LNCaP clone FGC (cell line): ENCODE measurements around the gene DOK5.

Experiments
- DNase-seq: peaks from one replicate; pipeline ENCODE4 v3.0.0-alpha.2; 2011; ENCODE audit warnings: low read depth
- H3K4me3 ChIP-seq: 2 replicates; pipeline ENCODE4 v1.5.1; 2011; ENCODE audit warnings: mild to moderate bottlenecking, low read depth, low read length, control low read depth
- TF ChIP-seq, protein P1 (sequence below): IDR thresholded peaks from 2 replicates; pipeline ENCODE4 v1.5.1; 2012; ENCODE audit warnings: mild to moderate bottlenecking; ENCODE audit not compliant: control insufficient read depth, insufficient read depth; ENCODE audit errors: extremely low read depth

Gene DOK5

DNA sequence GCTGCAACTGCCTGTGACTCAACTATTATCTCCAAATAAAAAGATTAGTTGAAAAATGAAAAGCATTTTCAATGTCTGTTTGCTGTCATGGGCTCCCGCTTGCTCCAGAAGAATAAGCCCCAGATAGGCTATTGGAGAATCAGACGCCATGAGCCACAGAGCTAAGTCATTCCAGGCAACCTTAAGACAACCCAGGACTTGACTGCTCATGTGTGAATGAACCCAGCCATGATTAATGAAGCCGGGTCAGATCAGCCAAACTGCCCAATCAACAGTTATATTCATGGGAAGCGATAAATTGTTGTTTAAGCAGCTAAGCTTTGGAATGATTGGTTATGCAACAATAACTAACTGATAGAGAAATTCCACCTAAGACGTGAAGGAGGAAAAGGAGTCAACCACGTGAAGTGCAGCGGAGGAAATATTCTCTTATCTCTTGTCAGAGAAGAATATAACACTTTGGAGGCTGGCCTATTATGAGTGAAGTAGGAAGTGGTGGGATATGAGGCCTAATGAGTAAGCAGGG is 64.2 kb downstream of the DOK5 start:
- no peak for DNase-seq
- TF ChIP-seq, protein P1, sequence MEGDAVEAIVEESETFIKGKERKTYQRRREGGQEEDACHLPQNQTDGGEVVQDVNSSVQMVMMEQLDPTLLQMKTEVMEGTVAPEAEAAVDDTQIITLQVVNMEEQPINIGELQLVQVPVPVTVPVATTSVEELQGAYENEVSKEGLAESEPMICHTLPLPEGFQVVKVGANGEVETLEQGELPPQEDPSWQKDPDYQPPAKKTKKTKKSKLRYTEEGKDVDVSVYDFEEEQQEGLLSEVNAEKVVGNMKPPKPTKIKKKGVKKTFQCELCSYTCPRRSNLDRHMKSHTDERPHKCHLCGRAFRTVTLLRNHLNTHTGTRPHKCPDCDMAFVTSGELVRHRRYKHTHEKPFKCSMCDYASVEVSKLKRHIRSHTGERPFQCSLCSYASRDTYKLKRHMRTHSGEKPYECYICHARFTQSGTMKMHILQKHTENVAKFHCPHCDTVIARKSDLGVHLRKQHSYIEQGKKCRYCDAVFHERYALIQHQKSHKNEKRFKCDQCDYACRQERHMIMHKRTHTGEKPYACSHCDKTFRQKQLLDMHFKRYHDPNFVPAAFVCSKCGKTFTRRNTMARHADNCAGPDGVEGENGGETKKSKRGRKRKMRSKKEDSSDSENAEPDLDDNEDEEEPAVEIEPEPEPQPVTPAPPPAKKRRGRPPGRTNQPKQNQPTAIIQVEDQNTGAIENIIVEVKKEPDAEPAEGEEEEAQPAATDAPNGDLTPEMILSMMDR, result no peak
- H3K4me3 ChIP-seq, result no peak overlapping the region

- no peak overlapping the region for H3K4me3 ChIP-seq
- TF ChIP-seq, protein P1, result no peak
- DNase-seq, result no peak
These were observed 68.0 kb downstream of the DOK5 start for GRCh38 chr20:54543369-54543768.

DNA sequence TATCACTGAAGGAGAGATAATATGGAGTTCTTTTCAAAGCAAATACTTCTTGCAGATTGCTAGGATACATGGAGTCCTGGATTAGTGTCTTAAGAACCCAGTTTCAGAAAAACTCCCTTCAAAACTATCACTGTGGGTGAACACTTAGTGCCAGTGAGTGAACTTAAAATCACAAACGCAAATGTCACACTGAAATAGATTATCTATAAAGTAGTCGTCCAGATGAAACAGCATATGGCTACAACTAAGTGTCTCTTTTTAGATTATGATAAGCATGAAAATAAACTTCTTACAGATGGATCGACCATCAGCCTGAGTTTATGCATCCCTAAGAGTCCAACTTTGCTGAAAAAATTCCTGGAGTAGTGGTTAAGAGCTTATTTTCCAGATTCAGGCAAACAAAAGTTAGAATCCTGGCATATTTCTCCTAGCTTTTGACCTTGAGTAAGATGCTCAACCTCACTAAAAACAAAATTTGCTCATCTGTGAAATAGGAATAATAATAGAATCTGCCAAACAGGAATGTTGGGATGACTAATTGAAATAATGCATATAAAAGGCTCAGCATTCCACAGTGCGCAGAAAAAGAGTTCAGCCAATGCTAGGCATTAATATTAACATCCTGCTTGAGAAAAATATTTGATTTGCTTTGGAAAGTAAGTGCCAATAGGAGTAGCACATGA is 70.4 kb downstream of the DOK5 start:
- TF ChIP-seq, protein P1, result no peak
- no peak for DNase-seq
- no peak overlapping the region for H3K4me3 ChIP-seq

GRCh38 chr20:54548849-54549248 is 73.5 kb downstream of the DOK5 start:
- no peak for DNase-seq
- TF ChIP-seq, protein P1, result no peak

GRCh38 chr20:54549658-54550326 is 74.4 kb downstream of the DOK5 start:
- no peak for DNase-seq
- H3K4me3 ChIP-seq, result no peak overlapping the region
- TF ChIP-seq, protein P1, result no peak

More at GRCh38 chr20:54548849-54549248, 73.5 kb downstream of the DOK5 start:
- H3K4me3 ChIP-seq, result no peak overlapping the region

DNA sequence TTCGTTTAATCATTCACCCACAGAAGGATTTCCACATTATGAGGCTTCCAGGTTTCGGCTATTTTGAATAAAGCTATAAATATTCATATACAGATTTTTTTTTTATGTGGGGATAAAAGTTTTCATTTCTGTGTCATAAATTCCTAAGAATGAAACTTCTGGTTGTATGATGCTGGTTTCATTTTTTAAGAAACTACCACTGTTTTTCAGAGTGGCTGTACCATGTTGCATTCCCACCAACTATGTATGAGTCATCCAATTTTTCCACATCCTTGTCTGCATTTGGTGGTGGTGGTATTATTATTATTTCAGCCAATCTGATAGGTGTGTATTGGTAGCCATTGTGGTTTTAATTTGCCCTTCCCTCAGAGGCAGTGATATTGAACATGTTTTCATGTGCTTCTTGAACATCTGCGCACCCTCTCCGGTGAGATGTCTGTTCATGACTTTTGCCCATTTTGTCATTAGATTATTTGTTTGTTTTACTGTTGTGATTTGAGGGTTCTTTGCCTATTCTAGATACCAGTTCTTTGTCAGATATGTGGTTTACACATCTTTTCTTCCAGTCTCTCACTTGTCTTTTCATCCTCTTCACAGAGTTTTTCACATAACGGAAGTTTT is 75.5 kb downstream of the DOK5 start:
- H3K4me3 ChIP-seq, result no peak overlapping the region
- TF ChIP-seq, protein P1, result no peak

More for the DNA sequence above, 75.5 kb downstream of the DOK5 start:
- no peak for DNase-seq
